Epithelial cell of esophagus (primary cell): ENCODE results near the gene MEF2A.

Experiments used
- DNase-seq: peaks from one replicate; pipeline ENCODE4 v3.0.0; 2010; ENCODE audit warnings: low read depth
- H3K4me3 ChIP-seq: 2 replicates; pipeline ENCODE4 v1.5.1; 2011; ENCODE audit warnings: mild to moderate bottlenecking, low read length, control low read depth
- CTCF ChIP-seq: IDR thresholded peaks from 2 replicates; pipeline ENCODE4 v1.5.1; 2011; ENCODE audit warnings: low read depth, mild to moderate bottlenecking, low read length, control low read depth, inconsistent platforms; ENCODE audit not compliant: insufficient read depth; ENCODE audit errors: missing control alignments

The MEF2A gene

GRCh38 chr15:99603828-99604227 is 38.0 kb downstream of the MEF2A start:
- DNase-seq = no peak
- TF ChIP-seq CTCF = no peak
- no peak overlapping the region for H3K4me3 ChIP-seq

- TF ChIP-seq CTCF = no peak
- DNase-seq = peak; percentile 31
- no peak overlapping the region for H3K4me3 ChIP-seq
Observed at GRCh38 chr15:99604865-99605264, 39.1 kb downstream of the MEF2A start.

- peak; percentile 74 for DNase-seq
- no peak overlapping the region for H3K4me3 ChIP-seq
- no peak for TF ChIP-seq CTCF
Observed at GRCh38 chr15:99605490-99605931, 39.7 kb downstream of the MEF2A start.

GRCh38 chr15:99605990-99606389 is 40.2 kb downstream of the MEF2A start:
- H3K4me3 ChIP-seq = no peak overlapping the region
- TF ChIP-seq CTCF = no peak
- DNase-seq = peak; percentile 5

GRCh38 chr15:99606646-99607045 is 40.9 kb downstream of the MEF2A start:
- TF ChIP-seq CTCF = no peak
- no peak overlapping the region for H3K4me3 ChIP-seq
- DNase-seq = no peak

- DNase-seq = no peak
- H3K4me3 ChIP-seq = no peak overlapping the region
- no peak for TF ChIP-seq CTCF
Observed at GRCh38 chr15:99613481-99613880, 47.7 kb downstream of the MEF2A start.

GRCh38 chr15:99613887-99614647 is 48.3 kb downstream of the MEF2A start:
- H3K4me3 ChIP-seq = no peak overlapping the region
- TF ChIP-seq CTCF = no peak
- peak; percentile 36 for DNase-seq
